Activated CD4-positive, alpha-beta T cell treated with anti-CD3 and anti-CD28 coated beads for 1 hour (primary cell): ENCODE data around the gene BCL6B.

Source experiments
- DNase-seq: peaks from one replicate; pipeline ENCODE4 v3.0.0-alpha.2; 2020

Gene BCL6B

DNA sequence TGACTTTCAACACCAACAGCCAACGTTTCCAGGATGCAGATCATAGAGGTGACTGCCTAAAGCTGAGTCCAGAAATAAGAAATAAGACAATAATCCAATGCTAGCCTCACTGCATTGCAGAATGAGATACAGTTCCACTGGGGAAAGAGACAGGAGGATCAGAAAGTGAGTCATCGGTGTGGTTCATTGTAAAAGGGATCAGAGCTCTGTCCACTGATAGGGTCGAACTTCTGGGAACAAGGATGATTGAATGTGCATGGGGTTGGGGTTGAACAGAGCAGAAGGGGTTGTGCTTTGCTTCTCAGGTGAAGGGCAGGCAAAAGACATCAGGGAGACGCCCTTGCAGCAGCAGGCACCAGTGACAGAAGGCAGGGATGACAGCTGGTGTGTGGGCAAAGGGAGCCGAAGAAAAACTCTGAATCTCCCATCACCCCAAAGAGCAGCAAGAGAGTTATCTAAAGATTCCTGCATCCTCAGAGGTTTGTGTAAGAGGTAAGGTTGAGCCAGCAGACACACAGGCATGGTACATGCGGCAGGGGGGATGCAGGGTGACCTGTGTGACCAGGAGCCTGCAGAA lies 40.8 kb downstream of the BCL6B start:
- no peak for DNase-seq

DNA sequence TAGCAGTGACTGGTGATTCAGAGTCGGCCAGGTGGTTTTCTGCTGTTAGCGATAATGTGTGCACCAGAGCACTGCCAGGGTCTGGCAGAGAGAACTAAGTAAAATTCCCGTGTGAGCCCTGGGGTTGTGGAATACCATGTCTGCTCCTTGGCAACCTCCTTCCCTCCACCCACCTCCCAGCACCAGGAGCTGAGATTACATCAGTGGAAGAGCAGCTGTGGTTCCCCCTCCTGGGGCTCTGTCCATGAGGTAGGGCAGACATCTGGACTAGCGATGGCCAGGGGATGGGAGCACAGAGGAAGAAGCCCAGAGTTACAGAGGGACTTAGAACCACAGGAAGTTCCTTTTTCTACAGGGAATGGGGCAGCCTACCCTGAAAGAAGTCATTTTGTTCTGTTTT lies 41.4 kb downstream of the BCL6B start:
- DNase-seq, result no peak

GRCh38 chr17:7067198-7067597 lies 44.3 kb downstream of the BCL6B start:
- DNase-seq, result no peak

GRCh38 chr17:7068268-7068667 lies 45.4 kb downstream of the BCL6B start:
- no peak for DNase-seq

DNA sequence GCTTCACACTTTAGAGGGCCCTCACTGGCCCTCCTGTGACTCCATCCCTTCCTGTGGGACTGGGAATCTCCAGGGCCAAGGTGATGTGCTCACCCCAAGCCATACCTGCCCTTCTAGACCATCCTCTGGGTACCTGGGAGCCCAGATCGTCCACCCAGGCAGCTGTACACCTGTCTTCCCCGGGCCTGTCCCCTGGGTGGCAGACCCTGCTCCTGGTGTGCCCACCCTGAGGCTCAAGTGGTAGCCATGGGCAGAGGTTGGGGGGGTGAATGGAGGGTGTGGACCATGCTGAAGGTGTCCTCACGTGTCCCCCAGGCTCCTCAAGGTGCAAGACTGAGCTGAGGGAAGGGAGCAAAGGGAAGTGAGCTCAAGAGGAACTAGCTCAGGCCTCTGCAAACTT lies 47.9 kb downstream of the BCL6B start:
- no peak for DNase-seq

- no peak for DNase-seq
These were observed 49.6 kb downstream of the BCL6B start for GRCh38 chr17:7072406-7072805.

- DNase-seq, result no peak
These were observed 52.1 kb downstream of the BCL6B start for GRCh38 chr17:7074931-7075330.

DNA sequence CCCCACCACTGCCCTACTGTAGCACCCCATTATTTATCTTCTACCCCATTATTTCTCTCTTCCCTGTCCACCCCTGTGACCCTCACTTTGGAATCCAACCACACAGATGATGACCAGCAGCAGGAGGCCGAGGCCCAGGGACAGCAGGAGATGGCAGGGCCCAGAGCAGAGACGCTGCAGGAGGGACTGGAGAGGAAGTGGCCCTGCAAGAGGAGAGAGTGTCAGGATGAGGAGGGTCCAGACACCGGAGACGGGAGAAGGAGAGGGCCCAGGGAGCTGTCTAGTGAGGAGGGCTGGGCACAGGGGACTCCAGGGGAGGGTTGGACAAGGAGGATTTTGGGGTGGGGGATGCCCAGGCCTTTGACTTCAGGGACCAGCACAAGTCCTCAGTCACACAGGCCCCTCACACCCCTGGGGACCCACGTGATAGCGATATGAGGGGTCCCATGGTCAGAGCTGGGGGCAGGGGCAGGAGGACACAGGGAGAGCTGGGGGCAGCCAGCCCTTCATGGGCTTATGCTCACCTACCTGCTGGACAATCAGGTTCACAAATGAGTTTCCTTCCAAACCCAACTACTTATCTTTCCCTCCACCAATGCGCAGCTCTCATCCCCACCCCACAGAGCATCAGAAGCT lies 55.2 kb downstream of the BCL6B start:
- no peak for DNase-seq

DNA sequence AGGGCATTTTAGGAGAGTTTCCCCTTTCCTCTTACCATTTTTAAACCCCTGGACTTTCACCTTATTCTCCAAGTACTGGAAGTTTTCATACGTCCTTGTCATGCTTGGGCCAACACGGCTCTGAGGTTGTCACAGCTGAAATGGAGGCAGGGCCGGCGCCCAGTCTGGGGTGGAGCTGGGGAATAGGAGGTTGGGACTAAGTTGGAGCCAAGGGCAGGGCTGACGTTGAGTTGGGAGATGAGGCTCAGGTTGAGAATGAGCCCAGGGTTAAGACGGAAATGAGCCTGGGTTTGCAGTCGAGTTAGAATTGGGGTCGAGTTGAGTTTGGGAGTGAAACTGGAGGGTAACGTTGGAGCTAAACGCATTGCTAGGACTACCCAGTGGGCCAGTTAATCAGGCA lies 55.9 kb downstream of the BCL6B start:
- DNase-seq, result no peak
